T-helper 1 cell treated with Interleukin-12 subunit alpha and Interleukin-12 subunit beta and Interleukin-4 antibody, amounts not matched to agents 30 μg/mL and 1 μg/mL, for 36 hours (primary cell): Measurements from ENCODE around the gene CTH.
"Not testable (repeated sequence)": the region's sequence is repeated elsewhere in the genome, so short reads cannot be mapped to it uniquely, and the experiment has no call there.

Source experiments
- H3K27ac Mint-ChIP-seq: one replicate; pipeline ENCODE4 v1.8.0; 2021; ENCODE audit warnings: mild to moderate bottlenecking, mixed read lengths
- H3K27me3 Mint-ChIP-seq: one replicate; pipeline ENCODE4 v1.8.0; 2021; ENCODE audit warnings: low read depth, mixed read lengths
- H3K36me3 Mint-ChIP-seq: one replicate; pipeline ENCODE4 v1.8.0; 2021; ENCODE audit warnings: low read depth, mixed read lengths
- H3K4me1 Mint-ChIP-seq: one replicate; pipeline ENCODE4 v1.8.0; 2021; ENCODE audit warnings: low read depth, mixed read lengths
- H3K4me3 Mint-ChIP-seq: one replicate; pipeline ENCODE4 v1.8.0; 2021; ENCODE audit warnings: mild to moderate bottlenecking, moderate library complexity, mixed read lengths
- H3K9me3 Mint-ChIP-seq: one replicate; pipeline ENCODE4 v1.8.0; 2021; ENCODE audit warnings: mixed read lengths

CTH gene

DNA sequence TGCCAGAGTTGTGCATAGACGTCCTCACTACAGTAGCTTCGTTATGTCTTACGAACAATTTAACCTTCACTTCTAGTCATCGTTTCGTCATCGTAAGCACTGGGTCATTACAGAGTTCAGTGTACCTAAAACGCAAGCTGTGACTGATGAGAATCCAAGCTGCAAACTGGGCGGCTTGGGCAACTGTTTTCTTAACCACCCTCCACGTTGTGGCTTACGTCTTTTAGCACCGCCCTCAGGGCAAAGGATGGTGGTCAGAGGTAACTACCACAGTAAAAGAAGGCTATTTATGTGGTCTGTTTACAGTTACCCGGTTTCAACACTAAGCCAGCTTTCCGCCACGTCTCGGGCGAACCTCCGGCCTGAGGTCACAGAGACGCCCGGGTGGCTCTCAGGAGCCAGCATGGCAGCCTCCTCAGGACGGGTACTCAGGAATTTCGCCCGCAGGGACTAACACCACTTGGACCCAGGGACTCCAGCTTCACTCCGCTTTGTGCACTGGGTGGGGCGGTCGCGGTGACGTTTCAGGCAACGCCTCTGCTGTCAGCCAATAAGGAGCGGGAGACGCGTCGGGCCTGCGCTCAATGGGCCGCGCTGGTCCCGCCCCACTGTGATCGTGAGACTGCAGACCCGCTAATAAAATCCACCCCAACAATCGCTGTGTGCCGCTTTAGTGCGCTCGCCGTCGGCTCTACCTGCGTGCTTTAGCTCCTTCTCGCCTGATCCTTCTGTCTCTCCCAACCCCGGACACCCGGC, at the start of gene CTH:
TSS of gene CTH (plus strand) at position 665 of the 756 bp plus-strand sequence. CDS start 148 bp downstream, outside the sequence.
- Mint-ChIP-seq H3K4me1 (peaks cover 19% of the 10 kb centered on the region), H3K27ac (peak within 1 kb of the TSS; percentile 94), H3K27me3 (peaks cover 16% of the 10 kb centered on the region), H3K9me3 (no peaks in the 10 kb centered on the region), H3K4me3 (peak within 1 kb of the TSS; percentile 92), H3K36me3 (no peaks in the 10 kb centered on the region)

DNA sequence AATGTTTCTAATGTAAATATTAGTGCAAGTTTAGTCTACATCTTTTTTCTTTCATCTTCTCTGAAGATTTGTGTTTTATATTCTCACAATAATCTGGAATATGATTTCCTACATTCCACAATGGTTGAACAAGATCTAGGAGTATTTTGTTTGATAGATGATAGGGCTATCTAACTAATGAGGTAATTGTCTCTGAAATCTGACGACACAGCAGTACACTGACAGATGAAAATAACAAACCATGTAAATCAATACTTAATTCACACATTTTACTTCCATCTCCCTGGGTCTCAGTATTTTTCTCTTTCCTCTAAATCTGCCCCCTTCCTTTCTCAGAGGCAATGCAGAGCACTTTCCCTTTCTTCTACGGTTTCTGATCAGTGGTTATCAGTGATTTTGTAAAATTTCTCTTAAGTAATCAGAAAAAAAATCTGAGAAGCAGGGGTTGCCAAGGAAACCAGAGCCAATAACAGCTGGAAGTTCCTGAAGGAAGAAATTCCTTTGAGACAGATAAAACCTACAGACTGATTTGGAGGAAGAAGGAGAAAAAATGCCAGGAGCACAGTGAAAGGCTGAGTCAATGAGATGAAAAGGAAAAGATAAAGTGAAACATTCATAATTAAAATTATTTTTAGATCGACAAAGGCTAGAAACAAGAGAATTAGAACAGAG, 49.2 kb upstream of the CTH start:
- H3K36me3 Mint-ChIP-seq, result no peaks in the 10 kb centered on the region
- no peak overlapping the region for H3K4me3 Mint-ChIP-seq
- no peak overlapping the region for H3K27ac Mint-ChIP-seq
- peaks cover 6% of the 10 kb centered on the region for H3K4me1 Mint-ChIP-seq
- H3K27me3 Mint-ChIP-seq, result no peaks in the 10 kb centered on the region
- no peaks in the 10 kb centered on the region for H3K9me3 Mint-ChIP-seq

DNA sequence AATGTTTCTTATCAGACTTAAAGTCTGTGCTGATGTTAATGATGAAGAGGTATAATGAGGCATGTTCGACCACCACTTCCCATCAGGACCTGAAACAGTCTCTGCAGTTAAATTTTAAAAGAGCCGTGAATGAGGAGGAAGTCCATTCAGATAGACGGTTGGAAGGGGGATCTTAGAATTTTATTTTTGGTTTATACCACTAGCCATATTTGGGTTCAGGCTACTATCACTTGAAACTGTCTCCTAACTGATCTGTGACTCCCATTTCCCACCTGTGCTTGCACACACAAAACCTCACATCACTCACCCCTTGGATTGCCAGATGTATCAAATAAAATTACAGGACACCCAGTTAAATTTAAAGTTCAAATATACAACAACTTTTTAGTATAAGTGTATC, 46.6 kb upstream of the CTH start:
- Mint-ChIP-seq H3K27ac (no peak overlapping the region), H3K27me3 (no peaks in the 10 kb centered on the region), H3K4me3 (no peak overlapping the region), H3K4me1 (peaks cover 8% of the 10 kb centered on the region), H3K36me3 (no peaks in the 10 kb centered on the region), H3K9me3 (no peaks in the 10 kb centered on the region)

DNA sequence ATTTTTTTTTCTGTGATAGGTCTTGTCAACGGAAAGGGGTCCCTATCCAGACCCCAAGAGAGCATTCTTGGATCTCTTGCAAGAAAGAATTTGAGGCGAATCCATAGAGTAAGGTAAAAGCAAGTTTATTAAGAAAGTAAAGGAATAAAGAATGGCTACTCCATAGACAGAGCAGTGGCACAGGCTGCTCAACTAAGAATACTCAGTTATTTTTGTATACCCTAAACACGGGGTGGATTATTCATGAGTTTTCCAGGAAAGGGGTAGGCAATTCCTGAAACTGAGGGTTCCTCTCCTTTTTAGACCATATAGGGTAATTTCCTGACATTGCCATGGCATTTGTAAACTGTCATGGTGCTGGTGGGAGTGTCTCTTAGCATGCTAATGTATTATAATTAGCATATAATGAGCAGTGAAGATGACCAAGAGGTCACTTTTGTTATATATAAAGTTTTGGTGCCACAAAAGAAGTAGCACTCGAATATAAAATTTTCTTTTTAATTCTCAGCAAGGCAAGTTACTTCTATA, 44.6 kb upstream of the CTH start:
- H3K4me3 Mint-ChIP-seq, H3K27me3 Mint-ChIP-seq, H3K27ac Mint-ChIP-seq, H3K36me3 Mint-ChIP-seq, H3K9me3 Mint-ChIP-seq, H3K4me1 Mint-ChIP-seq: not testable (repeated sequence)

DNA sequence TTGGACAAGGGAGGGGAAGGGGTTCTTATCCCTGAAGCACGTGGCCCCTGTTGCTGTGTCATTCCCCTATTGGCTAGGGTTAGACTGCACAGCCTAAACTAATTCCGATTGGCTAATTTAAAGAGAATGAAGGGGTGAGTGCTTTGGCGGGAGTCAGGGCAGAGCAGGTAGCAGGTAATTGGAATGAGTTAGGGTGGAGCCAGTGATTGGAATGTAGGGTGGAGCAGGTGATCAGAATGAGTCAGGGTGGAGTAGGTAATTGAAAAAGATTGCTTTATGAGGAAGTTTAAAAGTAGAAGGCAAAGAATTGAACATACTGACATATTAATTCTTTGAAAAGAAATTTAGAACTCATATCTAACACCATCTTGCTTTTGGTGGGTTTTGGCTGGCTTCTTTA, 44.1 kb upstream of the CTH start:
- not testable (repeated sequence) for H3K4me1 Mint-ChIP-seq, H3K9me3 Mint-ChIP-seq, H3K27ac Mint-ChIP-seq, H3K27me3 Mint-ChIP-seq, H3K4me3 Mint-ChIP-seq, H3K36me3 Mint-ChIP-seq

DNA sequence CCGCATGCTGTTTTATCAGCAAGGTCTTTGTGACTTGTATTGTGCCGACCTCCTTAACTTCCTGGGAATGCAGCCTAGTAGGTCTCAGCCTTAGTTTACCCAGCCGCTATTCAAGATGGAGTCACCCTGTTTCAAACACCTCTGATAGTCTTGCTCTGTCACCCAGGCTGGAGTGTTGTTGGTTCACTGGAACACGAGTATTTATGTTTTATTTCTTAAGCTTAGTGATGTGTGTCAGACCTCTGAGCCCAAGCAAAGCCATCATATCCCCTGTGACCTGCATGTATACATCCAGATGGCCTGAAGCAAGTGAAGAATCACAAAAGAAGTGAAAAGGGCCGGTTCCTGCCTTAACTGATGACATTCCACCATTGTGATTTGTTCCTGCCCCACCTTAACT, 43.7 kb upstream of the CTH start:
- not testable (repeated sequence) for H3K4me3 Mint-ChIP-seq, H3K9me3 Mint-ChIP-seq, H3K4me1 Mint-ChIP-seq, H3K27me3 Mint-ChIP-seq, H3K27ac Mint-ChIP-seq, H3K36me3 Mint-ChIP-seq

DNA sequence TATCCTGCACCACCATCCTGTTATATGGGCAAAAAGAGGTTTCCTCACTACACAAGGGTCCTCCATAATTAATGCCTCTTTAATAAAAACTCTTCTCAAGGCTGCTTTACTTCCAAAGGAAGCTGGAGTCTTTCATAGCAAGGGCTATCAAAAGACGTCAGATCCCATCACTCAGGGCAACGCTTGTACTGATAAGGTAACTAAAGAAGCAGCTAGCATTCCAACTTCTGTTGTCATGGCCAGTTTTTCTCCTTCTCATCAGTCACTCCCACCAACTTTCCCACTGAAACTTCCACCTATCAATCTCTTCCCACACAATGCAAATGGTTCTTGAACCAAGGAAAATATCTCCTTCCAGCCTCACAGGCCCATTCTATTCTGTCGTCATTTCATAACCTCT, 39.5 kb upstream of the CTH start:
- not testable (repeated sequence) for H3K27me3 Mint-ChIP-seq, H3K27ac Mint-ChIP-seq, H3K36me3 Mint-ChIP-seq, H3K9me3 Mint-ChIP-seq, H3K4me1 Mint-ChIP-seq, H3K4me3 Mint-ChIP-seq

DNA sequence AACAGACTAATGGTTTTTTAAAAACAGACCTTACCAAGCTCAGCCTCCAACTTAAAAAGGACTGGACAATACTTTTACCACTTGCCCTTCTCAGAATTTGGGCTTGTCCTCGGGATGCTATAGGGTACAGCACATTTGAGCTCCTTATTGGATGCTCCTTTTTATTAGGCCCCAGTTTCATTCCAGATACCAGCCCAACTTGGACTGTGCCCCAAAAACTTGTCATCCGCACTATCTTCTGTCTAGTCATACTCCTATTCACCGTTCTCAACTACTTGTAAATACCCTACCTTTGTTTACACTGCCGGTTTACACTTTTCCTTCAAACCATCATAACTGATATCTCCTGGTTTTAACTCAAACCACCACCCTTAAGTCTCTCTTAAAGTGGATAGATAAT, 38.6 kb upstream of the CTH start:
- Mint-ChIP-seq H3K9me3 (no peaks in the 10 kb centered on the region), H3K27ac (no peak overlapping the region), H3K36me3 (no peaks in the 10 kb centered on the region), H3K27me3 (no peaks in the 10 kb centered on the region), H3K4me1 (no peaks in the 10 kb centered on the region), H3K4me3 (no peak overlapping the region)

DNA sequence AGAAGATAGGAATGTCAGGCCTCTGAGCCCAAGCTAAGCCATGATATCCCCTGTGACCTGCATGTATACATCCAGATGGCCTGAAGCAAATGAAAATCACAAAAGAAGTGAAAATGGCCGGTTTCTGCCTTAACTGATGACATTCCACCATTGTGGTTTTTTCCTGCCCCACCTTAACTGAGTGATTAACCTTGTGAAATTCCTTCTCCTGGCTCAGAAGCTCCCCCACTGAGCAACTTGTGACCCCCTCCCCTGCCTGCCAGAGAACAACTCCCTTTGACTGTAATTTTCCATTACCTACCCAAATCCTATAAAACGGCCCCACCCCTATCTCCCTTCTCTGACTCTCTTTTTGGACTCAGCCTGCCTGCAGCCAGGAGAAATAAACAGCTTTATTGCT, 37.5 kb upstream of the CTH start:
- not testable (repeated sequence) for H3K27me3 Mint-ChIP-seq, H3K36me3 Mint-ChIP-seq, H3K4me1 Mint-ChIP-seq, H3K27ac Mint-ChIP-seq, H3K9me3 Mint-ChIP-seq, H3K4me3 Mint-ChIP-seq

DNA sequence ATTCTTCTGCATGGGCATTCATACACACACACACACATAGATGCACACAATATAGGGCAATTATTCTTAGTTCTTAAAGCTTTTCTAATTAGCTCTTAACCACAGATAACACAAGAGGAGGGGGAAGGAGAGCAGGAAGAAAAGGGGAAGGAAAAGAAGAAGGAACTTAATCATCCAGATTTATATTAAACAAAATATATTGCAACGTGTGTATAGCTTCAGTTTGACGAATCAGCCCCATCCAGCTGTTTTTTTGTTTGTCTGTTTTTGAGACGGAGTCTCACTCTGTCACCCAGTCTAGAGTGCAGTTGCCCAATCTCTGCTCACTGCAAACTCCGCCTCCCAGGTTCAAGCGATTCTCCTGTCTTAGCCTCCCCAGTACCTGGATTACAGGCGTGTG, 34.9 kb upstream of the CTH start:
- H3K27me3 Mint-ChIP-seq, result no peaks in the 10 kb centered on the region
- no peak overlapping the region for H3K27ac Mint-ChIP-seq
- no peaks in the 10 kb centered on the region for H3K4me1 Mint-ChIP-seq
- H3K36me3 Mint-ChIP-seq, result no peaks in the 10 kb centered on the region
- H3K4me3 Mint-ChIP-seq, result no peak overlapping the region
- H3K9me3 Mint-ChIP-seq, result no peaks in the 10 kb centered on the region

DNA sequence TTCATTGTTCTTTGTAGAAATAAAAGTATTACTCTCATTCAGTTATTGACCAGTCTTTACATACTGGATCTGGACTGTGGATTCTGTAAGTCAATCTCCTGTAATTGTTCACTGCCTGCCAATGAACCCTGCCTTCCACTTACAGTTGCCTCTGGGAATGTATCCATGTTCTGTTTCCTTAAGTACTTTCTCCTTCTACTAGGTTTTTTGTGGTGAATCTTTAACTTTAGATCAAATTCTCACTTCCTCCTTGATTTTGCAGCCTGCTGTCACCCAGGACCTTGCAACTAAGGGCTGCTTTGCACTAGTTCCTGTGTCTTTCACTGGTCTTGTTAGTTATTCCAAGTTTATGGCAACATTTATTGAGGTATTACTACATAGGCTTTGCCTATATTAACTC, 28.4 kb upstream of the CTH start:
- H3K9me3 Mint-ChIP-seq, result no peaks in the 10 kb centered on the region
- peaks cover 14% of the 10 kb centered on the region for H3K27me3 Mint-ChIP-seq
- H3K4me1 Mint-ChIP-seq, result no peaks in the 10 kb centered on the region
- H3K36me3 Mint-ChIP-seq, result no peaks in the 10 kb centered on the region
- no peak overlapping the region for H3K4me3 Mint-ChIP-seq
- H3K27ac Mint-ChIP-seq, result no peak overlapping the region

DNA sequence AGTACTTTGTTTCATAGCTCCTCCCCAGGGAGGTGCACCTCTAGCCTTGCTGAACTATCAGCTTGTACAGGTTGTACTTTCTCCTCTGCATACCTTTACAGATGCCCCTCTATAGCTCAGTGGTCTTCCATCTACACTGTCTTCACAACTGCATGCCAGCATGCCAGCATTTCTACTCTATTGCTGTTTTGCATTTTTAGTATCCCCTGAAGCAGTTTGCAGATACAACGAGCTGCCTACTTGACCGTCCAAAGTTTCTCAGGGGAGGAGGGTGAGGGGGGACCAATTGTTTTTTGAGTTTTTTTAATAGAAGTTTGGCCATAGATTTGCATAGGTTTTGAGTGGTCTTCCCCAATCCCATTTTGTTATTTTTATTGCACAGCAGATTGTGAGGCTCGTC, 27.6 kb upstream of the CTH start:
- Mint-ChIP-seq H3K4me1 (no peaks in the 10 kb centered on the region), H3K9me3 (no peaks in the 10 kb centered on the region), H3K27ac (no peak overlapping the region), H3K36me3 (no peaks in the 10 kb centered on the region), H3K4me3 (no peak overlapping the region), H3K27me3 (peaks cover 20% of the 10 kb centered on the region)

DNA sequence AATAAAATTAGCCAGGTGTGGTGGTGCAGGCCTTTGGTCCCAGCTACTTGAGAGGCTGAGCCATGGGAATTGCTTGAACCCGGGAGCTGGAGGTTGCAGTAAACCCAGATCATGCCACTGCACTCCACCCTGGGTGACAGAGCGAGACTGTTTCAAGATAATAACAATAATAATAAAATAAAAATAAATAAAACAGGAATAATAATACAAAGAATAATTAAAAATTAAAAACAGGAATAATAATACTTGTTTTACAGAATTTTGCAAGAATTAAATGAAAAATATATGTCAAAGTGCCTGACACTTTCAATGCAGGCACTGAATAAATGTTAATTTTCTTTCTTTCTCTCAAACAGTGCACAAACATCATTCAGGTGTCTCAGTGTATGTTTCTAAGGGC, 26.5 kb upstream of the CTH start:
- Mint-ChIP-seq H3K4me1 (no peaks in the 10 kb centered on the region), H3K4me3 (no peak overlapping the region), H3K36me3 (no peaks in the 10 kb centered on the region), H3K27ac (no peak overlapping the region), H3K9me3 (no peaks in the 10 kb centered on the region), H3K27me3 (peaks cover 29% of the 10 kb centered on the region)

DNA sequence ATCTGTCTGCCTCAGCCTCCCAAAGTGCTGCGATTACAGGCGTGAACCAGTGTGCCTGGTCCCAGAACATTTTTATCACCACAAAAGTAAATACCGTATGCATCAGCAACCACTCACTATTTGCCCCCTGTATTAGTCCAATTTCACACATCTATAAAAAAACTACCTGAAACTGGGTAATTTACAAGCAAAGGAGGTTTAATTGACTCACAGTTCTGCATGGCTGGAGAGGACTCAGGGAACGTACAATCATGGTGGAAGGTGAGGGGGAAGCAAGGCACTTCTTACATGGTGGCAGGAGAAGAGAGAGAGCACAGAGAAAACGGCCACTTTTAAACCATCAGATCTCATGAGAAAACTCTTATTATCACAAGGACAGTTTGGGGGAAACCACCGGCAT, 25.6 kb upstream of the CTH start:
- Mint-ChIP-seq H3K4me3 (no peak overlapping the region), H3K4me1 (no peaks in the 10 kb centered on the region), H3K9me3 (no peaks in the 10 kb centered on the region), H3K36me3 (no peaks in the 10 kb centered on the region), H3K27me3 (peaks cover 32% of the 10 kb centered on the region), H3K27ac (no peak overlapping the region)

DNA sequence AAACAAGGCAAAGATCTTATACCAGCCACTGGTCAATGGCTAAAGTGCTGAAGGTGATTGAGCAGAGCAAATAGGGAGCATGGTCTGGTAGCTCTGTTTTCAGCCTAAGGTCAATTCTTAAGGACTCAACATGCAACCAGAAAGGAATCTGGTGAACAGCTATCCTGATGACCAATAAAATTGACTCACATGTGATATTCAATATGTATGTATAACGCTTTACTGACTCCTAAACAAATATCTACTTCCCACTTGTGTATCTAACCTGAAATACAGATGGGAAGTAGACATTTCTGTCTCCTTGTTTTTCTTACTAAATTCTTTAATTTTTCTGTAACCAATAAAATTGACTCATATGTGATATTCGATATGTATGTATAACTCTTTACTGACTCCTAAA, 24.9 kb upstream of the CTH start:
- Mint-ChIP-seq H3K36me3 (no peaks in the 10 kb centered on the region), H3K4me1 (no peaks in the 10 kb centered on the region), H3K27ac (no peak overlapping the region), H3K4me3 (no peak overlapping the region), H3K9me3 (no peaks in the 10 kb centered on the region), H3K27me3 (peaks cover 32% of the 10 kb centered on the region)
